ENCODE results near the gene ZBTB20.

DNA sequence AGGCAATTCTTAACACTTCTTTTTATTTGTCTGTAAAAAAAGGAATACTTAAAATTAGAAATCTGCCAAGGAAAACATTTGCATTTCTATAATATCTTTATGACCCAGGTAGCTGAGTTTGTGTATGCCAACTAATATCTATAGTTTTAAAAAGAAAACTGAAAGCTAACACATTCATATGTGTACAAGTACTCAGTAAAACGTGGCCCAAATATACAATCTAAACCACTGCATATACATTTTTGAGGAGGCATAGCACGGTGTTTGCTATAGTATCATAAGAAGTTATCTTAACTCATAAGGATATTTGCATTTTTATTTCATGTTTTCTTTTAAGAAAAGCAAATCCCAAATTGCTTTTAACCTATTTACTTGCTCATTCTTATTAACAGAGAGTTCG is 172.7 kb downstream of the ZBTB20 start:
- TF ChIP-seq, protein P1, sequence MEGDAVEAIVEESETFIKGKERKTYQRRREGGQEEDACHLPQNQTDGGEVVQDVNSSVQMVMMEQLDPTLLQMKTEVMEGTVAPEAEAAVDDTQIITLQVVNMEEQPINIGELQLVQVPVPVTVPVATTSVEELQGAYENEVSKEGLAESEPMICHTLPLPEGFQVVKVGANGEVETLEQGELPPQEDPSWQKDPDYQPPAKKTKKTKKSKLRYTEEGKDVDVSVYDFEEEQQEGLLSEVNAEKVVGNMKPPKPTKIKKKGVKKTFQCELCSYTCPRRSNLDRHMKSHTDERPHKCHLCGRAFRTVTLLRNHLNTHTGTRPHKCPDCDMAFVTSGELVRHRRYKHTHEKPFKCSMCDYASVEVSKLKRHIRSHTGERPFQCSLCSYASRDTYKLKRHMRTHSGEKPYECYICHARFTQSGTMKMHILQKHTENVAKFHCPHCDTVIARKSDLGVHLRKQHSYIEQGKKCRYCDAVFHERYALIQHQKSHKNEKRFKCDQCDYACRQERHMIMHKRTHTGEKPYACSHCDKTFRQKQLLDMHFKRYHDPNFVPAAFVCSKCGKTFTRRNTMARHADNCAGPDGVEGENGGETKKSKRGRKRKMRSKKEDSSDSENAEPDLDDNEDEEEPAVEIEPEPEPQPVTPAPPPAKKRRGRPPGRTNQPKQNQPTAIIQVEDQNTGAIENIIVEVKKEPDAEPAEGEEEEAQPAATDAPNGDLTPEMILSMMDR (IDR thresholded peaks at IDR 0.05), result no peak
- TF ChIP-seq POLR2A (IDR thresholded peaks at IDR 0.05), result no peak
